ENCODE data around the gene AP1S3. TPM values are rescaled to one million over a fixed set of nuclear protein-coding genes. Genes with fewer than 3 reads are reported as not detected.
A peak's percentile ranks its signal among the peaks of the same experiment; 100 is the strongest.
"Not testable (repeated sequence)": the region's sequence is repeated elsewhere in the genome, so short reads cannot be mapped to it uniquely, and the experiment has no call there.

Gene AP1S3
- total RNA-seq, 1 donor from 2014 or later, result 0.50 TPM

DNA sequence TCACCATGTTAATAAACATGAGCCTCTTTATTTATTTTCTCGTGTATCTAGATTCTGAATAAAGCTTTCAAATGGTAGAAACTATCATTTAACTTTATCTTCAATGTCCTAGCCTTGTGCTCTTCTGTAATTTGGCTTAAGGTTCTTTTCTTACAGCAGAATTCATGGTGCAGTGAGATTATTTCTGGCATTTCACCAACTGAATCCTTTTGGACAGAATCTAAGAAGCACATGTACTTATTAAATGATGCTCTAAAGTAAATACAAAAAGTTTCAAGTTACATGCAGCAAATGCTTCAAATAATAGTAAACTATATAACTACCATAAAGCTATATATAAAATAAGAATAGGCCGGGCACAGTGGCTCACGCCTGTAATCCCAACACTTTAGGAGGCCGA, 65.9 kb downstream of the AP1S3 start:
- intact Hi-C loops (cut with micrococcal nuclease), result no loop called here
- DNase-seq, result no peak
- no peak for ATAC-seq

DNA sequence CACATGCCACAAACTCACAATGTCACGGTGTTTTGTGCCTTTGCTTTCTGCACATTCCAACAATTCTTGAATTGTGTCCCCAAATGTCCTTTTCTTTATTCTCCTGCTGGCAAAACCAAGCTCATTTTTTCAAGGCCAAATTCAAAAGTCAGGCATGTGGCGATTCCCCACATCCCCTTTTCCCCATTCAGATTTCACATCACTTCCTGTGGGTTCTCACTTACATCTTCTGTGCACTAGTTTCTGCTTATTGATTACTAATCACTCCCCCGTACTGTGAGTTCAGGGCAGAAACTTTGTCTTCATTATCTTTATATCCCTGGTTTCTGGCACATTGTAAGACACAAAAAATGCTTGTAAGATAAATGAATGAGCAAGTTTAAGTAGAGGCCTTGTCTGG, 69.2 kb downstream of the AP1S3 start:
- no peak for DNase-seq
- intact Hi-C loops (cut with micrococcal nuclease), result no loop called here
- ATAC-seq, result no peak

DNA sequence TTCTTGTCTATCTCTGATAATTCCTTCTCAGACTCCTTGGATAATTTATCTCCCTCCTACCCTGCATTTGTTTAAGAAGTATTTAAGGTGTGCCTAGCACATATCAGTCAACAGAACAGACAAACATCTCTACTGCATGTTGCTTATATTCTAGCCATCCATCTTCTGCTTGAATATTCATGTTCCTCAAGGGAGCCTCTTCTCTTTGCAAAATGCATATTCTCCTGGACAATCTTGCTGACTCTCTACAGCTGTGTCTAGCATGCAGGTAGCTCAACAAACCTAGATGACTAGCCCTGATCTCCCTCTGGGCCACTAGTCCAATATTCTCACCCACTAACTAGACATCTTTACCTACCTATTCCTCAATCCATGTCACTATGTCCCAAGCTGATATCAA, 70.0 kb downstream of the AP1S3 start:
- intact Hi-C loops (cut with micrococcal nuclease), result no loop called here
- DNase-seq (no peak), ATAC-seq (no peak)

DNA sequence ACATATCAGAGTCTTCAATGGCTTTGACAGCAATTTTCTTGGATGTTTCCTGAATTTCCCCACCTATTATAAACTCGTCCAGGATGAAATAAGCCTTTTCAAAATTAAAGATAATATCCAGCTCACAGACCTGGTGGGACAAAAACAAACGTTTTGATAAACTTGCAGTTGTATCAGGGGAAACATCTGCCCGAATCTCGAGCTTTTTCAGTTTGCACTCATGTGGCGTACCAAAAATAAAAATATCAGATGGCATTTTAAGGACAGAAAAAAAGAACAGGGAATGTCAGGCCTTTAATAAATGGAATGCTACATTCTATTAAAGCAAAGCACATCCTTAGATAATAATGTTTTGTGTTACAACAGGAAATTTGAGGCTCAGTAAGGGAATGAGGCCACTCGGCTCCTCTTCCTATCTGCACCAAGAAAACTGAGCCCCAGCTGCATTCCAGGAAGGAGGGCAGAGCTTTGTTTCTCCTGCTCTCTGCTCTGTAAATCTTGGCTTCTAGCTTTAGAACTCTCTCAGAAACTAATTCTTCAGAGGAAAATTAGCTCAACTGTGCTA, 72.1 kb downstream of the AP1S3 start:
- no peak for ATAC-seq
- DNase-seq, result no peak
- intact Hi-C loops (cut with micrococcal nuclease), result no loop called here

DNA sequence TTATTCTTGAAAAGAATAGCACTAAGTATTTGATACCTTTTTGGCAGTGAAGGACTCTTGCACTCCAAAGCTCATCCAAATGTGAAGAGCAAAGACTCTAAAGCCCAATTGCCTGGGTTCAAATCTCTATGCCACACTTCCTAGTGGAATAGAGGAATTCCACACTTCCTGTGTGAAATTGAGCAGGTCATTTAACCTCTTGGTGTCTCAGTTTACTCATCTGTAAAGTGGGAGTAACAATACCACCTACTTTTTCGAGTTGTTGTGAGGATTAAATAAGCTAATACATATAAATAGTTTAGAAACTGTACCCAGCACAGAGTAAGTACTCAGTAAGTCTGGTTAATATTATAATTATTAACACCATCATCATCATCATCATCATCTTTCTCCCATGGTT, 72.6 kb downstream of the AP1S3 start:
- DNase-seq (no peak), ATAC-seq (no peak)
- intact Hi-C loops (cut with micrococcal nuclease), result no loop called here

DNA sequence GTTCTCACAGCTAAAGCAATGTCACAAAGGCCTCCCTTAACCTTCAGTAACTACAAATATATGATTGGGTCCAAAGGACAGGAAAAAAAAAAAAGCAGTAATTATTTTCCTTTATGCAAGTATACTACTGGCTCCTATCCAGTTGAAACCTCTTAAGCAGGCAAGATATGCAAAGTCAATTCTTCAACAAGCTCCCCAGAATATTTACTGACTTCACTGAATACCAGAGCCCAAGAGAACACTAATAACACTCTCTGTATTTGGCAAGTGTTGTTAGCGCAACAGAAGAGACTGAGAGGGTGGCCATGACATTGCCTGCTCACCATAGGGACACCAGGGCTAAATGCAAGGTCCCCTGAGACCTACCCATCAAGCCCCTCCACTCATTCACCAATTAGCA, 74.5 kb downstream of the AP1S3 start:
- peak; percentile 84 for ATAC-seq
- intact Hi-C loops (cut with micrococcal nuclease), result no loop called here

DNA sequence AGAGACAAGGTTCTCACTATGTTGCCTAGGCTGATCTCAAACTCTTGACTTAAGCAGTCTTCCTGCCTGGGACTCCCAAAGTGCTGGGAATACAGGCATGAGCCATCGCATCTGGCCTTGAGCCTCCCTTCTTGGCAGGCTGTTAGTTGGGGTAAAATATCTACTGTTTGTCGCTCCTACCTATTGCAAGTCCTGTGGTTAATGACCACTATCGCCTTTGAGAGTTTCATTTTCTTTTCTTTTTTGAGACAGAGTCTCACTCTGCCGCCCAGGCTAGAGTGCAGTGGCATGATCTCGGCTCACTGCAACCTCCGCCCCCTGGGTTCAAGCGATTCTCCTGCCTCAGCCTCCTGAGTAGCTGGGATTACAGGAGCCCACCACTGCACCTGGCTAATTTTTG, 75.6 kb downstream of the AP1S3 start:
- ATAC-seq; DNase-seq; intact Hi-C loops (cut with micrococcal nuclease): not testable (repeated sequence)

More for the DNA sequence above, 74.5 kb downstream of the AP1S3 start:
- no peak for DNase-seq

DNA sequence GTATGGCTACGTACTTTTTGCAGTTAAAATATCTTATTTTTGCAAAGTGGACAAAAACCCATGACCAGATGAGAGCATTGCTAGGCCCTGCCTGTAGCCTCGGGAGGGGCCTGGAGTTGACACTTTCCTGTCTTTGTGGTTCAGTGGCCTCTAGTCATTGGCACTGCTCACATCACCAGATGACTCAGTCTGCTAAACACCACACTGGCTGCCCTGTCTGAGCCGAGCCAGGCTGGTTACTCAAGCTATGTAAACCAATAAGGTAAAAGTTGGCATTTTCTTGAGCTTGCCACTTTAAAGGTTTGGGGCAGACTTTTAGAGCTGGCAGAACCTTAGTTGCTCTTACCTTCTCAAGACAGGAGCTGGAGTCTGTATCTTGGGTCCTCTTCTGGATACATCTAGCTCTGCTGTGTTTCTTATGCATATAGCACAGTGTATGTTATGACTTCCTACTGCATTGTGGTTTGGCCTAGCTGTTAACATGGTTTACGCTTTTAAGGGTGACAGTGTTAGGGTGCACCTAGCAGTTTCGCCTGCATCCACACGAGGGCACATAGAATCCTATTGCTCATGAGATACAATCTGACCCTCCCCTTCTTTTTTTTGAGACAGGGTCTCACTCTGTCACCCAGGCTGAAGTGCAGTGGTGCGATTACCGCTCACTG, 76.4 kb downstream of the AP1S3 start:
- DNase-seq, result no peak
- ATAC-seq, result peak; percentile 33
- intact Hi-C loops (cut with micrococcal nuclease), result no loop called here

DNA sequence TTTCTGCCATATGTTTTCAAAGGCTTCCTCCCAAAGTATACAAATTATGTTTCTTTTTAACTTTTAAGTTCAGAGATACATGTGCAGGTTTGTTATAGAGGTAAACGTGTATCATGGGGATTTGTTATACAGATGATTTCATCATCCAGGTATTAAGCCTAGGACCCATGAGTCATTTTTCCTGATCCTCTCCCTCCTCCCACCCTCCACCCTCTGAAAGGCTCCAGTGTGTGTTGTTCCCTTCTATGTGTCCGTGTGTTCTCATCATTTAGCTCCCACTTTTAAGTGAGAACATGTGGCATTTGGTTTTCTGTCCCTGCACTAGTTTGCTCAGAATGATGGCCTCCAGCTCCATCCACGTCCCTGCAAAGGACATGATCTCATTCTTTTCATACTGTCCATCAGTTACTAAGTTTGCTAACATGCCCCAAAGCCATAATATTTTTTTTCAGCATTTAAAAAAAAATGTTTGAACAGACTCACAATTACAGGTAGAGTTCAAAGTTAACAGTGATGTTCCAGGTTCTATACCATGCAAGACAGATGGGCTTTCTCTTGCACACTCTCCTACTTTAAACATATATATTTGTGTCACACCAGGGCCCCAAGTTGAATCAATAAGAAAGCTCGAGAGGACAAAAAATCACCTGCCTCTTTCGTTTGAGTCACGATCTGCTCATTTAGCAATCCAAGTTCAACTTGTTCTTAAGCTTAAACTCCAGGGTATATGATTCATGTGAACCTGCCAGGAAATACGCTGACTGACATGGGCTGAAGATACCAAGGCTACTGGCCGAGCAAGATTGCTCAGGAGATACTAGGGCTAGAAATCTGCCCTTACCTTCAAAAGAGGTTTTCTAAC, 77.6 kb downstream of the AP1S3 start:
- DNase-seq (no peak), ATAC-seq (no peak)
- intact Hi-C loops (cut with micrococcal nuclease), result no loop called here

DNA sequence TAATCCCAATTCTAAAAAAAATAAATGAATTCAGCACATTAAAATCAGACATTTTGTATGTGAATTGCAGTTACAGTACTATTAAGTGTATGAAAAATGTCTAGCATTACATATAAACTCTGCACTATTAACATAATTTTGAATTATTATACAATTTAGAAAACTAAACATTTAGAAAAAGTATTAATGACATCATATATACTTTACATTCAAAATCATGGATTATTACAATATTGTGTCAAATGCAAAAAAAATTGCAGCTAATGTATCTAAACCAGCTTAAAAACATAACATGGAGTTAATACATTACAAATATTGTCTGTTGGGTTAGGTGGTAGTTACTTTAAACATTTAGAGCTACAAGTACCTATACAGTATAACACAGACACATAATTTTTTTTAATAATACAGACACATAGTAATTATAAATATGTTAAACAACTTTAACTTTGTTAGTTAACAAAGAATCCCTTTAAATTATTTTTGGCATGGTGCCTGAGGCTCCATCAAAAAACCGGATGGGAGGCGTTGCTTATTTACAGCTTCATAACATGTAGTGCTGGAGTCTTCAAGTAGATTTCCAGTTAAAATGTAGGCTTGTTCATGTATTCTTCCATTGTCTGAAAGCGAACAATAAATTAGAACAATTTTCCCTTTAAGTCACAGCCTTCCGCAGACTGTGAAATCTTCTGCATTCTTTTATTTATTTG, 79.1 kb downstream of the AP1S3 start:
- no peak for ATAC-seq
- DNase-seq, result no peak
- intact Hi-C loops (cut with micrococcal nuclease), result no loop called here

DNA sequence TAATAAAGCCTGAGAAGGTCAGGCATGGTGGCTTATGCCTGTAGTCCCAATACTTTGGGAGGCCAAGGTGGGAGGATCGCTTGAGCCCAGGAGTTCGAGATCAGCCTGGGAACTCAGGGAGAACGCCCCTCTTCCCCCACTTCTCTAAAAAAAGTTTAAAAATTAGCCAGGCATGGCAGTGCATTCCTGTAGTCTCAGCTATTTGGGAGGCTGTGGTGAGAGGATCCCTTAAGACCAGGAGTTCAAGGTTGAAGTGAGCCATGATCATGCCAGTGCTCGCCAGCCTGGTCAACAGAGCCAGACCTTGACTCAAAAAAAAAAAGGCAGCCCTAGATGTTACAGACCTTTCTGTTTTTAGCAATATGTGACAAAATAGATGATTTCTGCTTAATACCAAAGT, 83.4 kb downstream of the AP1S3 start:
- intact Hi-C loops (cut with micrococcal nuclease), result no loop called here
- ATAC-seq (no peak), DNase-seq (no peak)

DNA sequence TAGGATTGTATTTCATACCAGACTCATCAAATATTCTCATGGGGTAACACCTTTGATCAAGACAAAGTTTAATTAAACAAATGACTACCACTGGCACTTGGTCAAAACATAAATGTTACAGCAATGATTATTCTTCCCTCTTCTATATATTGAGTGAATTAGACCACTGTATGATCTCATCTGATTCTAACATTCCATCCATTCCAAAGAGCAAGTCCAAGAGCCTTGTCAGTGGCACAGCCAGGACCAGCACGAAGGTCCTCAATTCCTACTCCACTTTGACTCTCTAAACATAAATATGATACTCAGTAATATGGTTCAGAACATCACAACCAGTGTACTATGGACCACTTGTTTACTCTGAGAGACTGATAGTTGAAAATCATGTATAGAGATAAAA, 86.4 kb downstream of the AP1S3 start:
- intact Hi-C loops (cut with micrococcal nuclease), result no loop called here
- DNase-seq (no peak), ATAC-seq (no peak)

DNA sequence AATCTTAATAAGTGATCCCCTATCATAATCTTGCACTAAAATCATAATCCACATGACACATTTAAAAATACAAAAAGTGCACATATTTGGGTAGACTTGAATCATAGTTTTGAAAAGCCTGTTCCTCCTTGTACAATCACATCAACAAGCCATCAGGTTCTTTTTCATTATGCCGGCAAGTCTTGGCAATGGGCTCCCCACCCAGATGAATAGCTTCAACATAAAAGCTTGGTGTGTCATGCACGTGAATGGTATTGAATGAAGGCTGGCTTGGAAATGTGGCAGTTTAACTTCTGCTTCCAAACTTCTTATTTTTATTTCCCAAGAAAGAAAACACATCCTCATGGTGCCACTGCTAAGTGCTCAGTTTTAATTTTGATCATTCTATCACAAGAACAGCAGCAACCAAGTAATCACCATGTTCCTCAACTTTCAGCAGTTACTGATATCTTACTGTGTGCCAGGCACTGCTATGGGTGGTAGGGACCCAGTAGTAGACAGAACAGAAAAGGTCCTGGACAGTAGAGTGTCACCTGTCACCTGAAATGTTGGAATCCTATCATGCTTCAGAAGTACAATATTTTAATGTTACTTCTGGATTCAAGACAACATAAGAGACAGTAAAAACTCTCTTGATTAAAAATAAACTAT, 89.9 kb downstream of the AP1S3 start:
- ATAC-seq (no peak), DNase-seq (no peak)
- intact Hi-C loops (cut with micrococcal nuclease), result no loop called here

DNA sequence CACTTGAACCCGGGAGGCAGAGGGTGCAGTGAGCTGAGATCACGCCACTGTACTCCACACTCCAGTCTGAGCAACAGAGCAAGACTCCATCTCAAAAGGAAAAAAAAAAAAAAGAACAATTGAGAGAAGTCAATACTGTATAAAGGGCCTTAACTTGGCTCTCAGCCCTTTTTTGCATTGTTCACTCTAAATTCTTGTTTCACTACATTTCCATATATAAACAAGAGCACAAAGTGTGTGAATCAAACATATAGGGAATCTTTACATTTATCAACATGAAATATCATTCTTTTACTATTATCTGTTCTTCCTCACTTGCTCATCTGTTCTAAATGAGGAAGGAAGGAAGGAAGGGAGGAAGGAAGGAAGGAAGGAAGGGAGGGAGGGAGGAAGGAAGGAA, 90.8 kb downstream of the AP1S3 start:
- no peak for DNase-seq
- intact Hi-C loops (cut with micrococcal nuclease), result no loop called here
- ATAC-seq, result no peak

DNA sequence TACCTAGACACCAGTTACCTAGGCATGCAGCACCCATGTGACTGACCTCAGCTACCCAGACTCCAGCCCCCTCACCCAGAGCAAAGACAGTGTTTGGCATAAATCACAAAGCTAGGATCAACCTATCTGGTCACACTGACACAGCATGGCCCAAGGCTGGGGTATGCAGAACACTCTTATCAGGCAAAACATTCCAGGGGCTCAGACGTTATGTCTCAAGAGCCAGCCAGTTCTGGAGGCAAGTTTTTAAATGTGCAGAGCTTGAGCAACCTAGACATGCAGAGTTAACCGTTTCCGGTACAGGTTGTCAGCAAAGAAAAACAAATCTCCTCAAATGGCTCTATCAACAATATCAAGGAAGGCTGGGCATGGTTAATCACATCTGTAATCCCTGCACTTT, 92.8 kb downstream of the AP1S3 start:
- peak; percentile 60 for ATAC-seq
- intact Hi-C loops (cut with micrococcal nuclease), result no loop called here
- no peak for DNase-seq

DNA sequence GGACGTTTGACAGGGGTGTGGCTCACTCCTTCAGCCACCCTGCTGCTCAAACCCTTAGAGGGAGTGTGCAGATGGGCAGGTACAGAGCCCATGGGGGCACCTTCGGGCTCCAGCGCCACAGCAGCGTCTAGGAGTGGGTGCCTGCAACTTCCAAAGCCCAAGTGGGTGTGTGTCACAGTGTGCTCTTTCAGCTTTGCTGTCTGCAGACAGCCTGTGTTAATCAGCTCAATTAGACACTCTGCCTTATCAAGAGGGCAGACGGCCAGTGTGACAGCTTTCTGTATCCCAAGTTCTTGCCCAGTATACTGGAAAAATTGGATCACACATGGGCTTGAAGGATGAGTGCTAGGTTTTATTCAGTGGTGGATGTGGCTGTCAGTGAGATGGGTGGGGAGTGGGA, 96.7 kb downstream of the AP1S3 start:
- intact Hi-C loops (cut with micrococcal nuclease), result no loop called here
- no peak for DNase-seq
- peak; percentile 86 for ATAC-seq

DNA sequence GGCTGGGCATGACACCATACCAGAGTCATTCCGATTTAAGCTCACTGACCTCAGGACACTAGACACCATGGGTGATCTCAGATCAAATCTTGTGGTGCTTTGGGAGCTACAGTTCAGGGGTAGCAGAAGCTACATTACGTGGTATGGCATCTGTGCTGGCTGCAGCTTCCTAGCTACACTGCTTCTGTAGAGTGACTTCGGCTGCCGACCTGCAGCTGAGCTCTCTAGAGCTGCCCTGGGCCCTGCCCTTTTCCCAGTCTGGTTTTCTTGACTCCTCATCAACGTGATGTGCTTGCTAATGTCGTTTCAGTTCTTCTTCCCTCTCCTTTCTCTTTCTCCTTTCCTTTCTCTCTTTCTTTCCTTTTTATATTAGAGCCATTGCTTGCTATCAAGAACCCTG, 100.2 kb downstream of the AP1S3 start:
- DNase-seq, result no peak
- intact Hi-C loops (cut with micrococcal nuclease), result no loop called here
- ATAC-seq, result no peak

DNA sequence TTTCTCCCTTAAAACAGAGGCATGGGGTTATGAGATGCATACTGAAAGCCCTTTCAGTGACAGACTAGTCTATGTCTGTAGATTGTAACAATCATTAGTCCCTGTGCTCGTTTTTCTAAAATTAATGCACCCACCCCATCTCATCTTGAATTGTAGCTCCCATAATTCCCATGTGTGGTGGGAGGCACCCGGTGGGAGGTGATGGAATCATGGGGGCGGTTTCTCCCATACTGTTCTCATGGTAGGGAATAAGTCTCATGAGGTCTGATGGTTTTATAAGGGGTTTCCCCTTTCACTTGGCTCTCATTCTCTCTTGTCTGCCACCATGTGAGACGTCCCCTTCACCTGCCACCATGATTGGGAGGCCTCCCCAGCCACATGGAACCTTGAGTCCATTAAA, 100.9 kb downstream of the AP1S3 start:
- ATAC-seq, result no peak
- no peak for DNase-seq
- intact Hi-C loops (cut with micrococcal nuclease), result no loop called here

DNA sequence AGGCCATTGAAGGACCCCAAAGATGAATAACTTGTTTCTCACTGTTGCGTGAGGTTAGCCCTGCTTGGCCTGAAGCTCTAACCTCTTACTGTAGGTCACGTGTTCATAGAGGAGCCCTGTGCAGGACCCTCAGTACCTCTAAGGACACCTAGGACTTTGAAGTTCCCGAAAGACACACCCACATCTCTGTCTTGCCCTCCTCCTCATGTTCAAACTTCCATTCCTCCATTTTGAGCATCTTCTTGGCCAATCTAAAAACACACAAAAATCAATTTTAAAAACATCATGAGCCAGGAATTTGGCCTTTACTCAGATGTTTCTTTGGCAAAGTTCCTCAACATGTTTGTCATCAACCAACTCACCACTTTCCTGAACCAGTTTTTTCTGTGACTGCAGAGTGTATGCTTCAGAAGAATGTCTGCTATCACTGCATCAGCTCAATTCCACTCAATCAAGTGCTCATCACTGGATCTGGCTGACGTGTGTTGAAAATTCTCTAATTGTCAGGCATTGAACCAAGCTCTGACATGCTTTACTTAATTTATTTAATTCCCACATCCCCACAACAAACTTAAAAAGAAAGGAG, 101.6 kb downstream of the AP1S3 start:
- ATAC-seq, result no peak
- intact Hi-C loops (cut with micrococcal nuclease), result no loop called here
- no peak for DNase-seq

Measured in left ventricle myocardium superior (tissue), 1 donor.